Subcutaneous adipose tissue (tissue), 4 donors: Measurements from ENCODE around the gene THAP4. TPM values are rescaled to one million over a fixed set of nuclear protein-coding genes. Genes with fewer than 3 reads are reported as not detected.

Experiments used
- CTCF ChIP-seq: fragments of 450-650 bp; IDR thresholded peaks from one replicate; pipeline ENCODE4 v1.5.1; 2016; ENCODE audit warnings: low read depth, mild to moderate bottlenecking, control low read depth, antibody characterized with exemption, moderate library complexity
- total RNA-seq, 4 donors: library from RNA; depleted of rRNA; stranded (reverse); fragments of >200 nt; gene quantifications; one replicate each; pipeline ENCODE4 v1.1.0, GENCODE V29; 2016

Gene THAP4
- total RNA-seq, 4 donors from 2014 or later = 24.8 to 54.3 (median 31.1) TPM

- no peak for TF ChIP-seq CTCF
These were observed 54.2 kb downstream of the THAP4 start for GRCh38 chr2:241582806-241583205.

GRCh38 chr2:241582328-241582727, 54.6 kb downstream of the THAP4 start:
- no peak for TF ChIP-seq CTCF

GRCh38 chr2:241579281-241579680, 57.7 kb downstream of the THAP4 start:
- TF ChIP-seq CTCF = no peak

DNA sequence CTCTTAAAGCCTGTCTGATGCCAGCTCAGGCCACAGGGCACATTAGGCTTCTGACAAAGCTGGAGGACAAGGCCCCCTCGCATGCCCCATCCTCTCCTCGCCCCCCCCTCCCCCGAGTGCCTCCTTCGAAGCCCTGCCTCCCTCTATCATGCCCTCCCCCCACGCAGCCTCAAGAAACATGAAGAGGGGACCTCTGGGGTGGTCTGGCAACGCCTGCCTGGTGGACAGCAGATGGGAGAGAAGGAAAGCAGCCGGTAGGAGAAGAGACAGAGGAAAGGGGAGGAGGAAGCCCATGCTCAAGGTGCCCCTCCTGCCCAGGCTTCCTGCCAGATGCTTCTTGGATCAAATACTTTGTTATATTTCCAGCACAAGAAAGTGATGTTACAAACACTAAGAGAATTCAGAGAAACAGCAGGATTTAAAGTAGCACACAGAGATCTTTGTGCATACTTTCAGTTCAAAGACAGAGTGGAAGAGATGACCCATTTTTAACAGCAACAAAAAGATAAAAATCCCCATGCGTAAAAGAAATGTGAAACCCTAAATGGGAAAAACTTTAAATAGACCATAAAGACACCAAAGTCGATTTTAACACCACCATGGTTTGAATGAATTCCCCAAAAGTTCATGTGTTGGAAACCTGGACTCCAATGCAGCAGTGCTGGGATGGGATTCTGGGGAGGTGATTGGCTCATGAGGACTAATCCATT, 59.4 kb downstream of the THAP4 start:
- TF ChIP-seq CTCF = no peak

GRCh38 chr2:241576293-241576654, 60.7 kb downstream of the THAP4 start:
- no peak for TF ChIP-seq CTCF

GRCh38 chr2:241575624-241576292, 61.2 kb downstream of the THAP4 start:
- TF ChIP-seq CTCF = no peak

DNA sequence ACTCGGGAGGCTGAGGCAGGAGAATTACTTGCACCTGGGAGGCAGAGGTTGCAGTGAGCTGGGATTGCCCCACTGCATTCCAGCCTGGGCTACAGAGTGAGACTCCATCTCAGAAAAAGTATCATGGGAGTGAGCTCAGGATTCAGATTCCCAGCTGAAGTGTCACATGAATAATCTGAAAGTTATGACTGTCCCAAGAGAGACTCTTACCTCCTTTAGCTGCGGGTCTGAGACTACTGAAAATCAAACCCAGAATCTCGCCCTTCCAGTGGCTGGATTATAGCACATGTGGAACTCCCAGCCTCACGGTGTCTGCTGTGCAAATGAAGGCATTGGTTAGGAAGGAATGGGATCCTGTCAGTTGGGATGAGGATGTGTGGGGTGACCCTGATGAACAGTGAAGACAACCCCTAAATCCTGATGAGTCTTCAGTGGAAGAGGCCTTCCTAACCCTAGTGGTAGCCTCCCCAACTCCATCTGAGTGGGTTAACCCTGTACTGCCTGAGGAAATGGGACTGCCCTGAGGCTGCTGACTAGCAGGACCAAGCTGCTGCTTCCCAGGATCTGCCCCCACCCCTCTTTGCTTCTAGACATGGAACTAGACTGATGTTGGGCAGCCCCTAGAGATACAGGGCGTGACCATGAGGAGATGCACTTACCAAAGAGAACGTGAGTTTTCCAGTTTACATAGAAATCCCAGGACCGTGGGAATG, 61.9 kb downstream of the THAP4 start:
- TF ChIP-seq CTCF = no peak
